ENCODE measurements around the gene APOB.

The APOB gene, protein sequence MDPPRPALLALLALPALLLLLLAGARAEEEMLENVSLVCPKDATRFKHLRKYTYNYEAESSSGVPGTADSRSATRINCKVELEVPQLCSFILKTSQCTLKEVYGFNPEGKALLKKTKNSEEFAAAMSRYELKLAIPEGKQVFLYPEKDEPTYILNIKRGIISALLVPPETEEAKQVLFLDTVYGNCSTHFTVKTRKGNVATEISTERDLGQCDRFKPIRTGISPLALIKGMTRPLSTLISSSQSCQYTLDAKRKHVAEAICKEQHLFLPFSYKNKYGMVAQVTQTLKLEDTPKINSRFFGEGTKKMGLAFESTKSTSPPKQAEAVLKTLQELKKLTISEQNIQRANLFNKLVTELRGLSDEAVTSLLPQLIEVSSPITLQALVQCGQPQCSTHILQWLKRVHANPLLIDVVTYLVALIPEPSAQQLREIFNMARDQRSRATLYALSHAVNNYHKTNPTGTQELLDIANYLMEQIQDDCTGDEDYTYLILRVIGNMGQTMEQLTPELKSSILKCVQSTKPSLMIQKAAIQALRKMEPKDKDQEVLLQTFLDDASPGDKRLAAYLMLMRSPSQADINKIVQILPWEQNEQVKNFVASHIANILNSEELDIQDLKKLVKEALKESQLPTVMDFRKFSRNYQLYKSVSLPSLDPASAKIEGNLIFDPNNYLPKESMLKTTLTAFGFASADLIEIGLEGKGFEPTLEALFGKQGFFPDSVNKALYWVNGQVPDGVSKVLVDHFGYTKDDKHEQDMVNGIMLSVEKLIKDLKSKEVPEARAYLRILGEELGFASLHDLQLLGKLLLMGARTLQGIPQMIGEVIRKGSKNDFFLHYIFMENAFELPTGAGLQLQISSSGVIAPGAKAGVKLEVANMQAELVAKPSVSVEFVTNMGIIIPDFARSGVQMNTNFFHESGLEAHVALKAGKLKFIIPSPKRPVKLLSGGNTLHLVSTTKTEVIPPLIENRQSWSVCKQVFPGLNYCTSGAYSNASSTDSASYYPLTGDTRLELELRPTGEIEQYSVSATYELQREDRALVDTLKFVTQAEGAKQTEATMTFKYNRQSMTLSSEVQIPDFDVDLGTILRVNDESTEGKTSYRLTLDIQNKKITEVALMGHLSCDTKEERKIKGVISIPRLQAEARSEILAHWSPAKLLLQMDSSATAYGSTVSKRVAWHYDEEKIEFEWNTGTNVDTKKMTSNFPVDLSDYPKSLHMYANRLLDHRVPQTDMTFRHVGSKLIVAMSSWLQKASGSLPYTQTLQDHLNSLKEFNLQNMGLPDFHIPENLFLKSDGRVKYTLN (N-terminal part only)

DNA sequence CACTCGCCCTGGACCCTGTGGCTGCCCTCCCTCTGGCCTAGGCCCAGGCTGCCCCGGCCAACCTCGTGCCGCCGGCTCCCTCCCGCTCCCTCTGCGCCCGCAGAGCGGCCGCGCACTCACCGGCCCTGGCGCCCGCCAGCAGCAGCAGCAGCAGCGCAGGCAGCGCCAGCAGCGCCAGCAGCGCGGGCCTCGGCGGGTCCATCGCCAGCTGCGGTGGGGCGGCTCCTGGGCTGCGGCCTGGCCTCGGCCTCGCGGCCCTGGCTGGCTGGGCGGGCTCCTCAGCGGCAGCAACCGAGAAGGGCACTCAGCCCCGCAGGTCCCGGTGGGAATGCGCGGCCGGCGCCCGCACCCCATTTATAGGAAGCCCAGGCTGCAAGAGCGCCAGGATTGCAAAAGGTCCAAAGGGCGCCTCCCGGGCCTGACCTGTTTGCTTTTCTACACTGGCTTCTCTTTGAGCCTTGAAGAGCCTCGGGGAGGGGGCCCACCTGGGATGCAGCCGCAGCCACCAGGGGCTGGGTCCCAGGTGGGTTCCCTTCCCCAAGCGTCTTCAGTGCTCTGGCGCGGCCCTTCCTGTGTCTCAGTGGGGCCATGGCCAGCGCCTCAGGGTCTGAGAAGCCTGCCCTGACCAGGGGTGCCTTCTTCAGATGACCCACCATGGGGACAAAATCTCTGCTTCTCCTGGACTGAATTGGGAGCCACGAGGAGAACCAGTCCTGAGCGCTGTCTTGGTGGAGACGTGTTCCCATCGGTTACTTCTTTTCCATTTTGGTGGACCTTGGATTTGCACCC, at the start of gene APOB:
APOB (minus strand) TSS at position 330 of the 789 bp plus-strand sequence; CDS start at position 202, 128 bp downstream.
- DNase-seq = no peak

DNA sequence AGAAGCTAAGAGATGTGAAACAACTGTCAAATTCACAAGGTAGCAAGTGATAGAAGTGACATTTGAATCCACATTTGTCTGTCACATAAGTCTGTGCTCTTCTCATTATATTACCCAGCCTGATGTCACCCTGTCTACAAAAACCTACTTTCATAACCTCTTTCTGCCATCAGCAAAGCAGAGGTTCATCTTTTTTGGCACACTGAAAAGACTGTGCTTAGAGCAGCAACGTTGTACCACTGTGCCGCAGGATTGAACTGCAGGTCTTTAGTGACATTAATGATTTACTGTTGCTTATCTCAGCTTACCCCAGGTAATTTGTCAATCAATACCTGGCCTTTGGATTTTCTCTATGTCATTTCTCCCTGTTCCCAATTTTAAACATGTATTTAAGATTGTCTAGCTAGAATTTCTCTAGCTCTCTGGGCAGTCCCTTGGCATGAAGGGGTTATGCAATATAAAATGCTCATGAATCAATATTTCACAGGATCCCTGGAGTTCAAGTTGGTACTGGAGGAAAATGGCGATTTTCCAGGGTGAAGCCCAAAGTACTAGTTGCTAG, 48.5 kb upstream of the APOB start:
- DNase-seq = no peak

DNA sequence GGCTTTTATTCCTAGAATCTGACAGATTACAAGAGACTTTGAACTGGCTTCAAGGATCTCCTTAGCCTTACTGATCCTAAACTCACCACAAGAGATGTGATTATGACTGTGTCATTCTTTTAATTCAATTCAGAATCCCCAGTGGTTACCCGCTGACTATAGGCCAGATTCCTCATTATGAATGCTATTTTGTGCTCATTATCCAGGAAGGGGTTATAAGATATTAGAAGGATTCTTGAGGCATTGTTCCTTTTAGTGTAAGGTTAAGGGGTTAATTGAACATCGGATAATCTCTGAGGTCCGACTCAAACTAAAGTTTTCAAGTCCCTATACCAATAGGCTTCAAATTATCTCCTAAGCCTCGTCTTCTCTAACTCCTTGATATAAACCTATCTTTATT, 40.5 kb upstream of the APOB start:
- no peak for DNase-seq

DNA sequence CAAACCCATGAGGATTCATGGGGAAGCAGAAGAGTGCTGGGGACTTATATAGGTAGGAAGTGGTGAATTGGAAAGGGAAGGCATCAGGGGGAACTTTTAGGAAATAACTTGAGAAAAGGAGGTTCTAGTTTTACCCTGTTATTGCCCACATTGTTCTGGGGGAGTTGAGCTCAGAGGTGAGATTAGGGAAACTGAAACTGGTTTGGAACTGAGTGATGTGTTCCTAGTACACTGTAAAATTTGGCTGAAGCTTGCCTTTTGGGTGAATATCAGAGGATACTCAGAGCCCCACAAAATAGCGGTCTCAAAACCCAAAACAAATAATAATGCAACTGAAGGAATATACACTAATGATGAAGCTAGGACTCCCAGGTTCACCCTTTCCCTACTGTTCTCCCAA, 39.6 kb upstream of the APOB start:
- DNase-seq = no peak

DNA sequence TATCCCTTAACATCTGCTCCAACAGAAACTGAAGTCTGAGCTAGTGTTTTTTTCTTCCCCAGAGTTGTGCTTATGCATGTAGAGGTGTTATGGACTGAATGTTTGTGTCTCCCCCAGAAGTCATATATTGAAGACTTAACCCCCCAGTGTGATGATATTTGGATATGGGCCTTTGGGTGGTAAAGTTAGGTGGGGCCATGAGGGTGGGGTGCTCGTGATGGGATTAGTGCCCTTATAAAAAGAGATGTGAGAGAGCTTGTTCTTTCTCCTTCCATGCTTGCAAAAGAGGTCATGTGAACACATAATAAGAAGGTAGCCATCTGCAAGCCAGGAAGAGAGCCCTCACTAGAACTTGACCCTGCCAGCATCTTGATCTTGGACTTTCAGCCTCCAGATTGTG, 34.4 kb upstream of the APOB start:
- DNase-seq = no peak

DNA sequence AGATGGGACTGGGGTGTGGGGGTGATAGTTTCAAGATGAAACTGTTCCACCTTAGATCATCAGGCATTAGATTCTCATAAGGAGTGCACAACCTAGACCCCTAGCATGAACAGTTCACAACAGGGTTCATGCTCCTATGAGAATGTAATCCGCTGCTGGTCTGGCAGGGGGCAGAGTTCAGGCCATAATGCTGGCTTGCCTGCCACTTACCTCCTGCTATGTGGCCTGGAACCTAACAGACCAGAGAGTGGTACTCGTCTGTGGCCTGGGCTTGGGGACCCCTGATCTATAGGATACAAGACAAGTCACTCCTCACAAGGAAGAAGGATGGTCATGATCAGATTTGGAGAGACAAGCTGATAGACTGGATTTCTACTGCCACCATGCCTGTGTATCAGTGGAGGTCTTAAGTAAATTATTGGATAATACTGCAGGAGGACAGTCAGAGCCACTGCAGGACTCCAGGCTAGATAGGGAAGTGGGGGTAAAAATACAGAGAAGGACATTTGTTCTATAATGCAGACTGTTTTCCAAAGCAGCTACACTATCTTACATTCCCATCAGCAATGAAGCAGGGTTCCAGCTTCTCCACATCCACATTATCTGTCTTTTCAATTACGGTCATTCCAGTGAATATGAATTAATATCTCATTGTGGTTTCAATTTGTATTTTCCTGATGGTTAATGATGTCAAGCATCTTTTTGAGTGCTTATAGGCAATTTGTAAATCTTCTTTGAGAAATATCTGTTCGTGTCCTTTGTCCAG, 28.8 kb upstream of the APOB start:
- no peak for DNase-seq

DNA sequence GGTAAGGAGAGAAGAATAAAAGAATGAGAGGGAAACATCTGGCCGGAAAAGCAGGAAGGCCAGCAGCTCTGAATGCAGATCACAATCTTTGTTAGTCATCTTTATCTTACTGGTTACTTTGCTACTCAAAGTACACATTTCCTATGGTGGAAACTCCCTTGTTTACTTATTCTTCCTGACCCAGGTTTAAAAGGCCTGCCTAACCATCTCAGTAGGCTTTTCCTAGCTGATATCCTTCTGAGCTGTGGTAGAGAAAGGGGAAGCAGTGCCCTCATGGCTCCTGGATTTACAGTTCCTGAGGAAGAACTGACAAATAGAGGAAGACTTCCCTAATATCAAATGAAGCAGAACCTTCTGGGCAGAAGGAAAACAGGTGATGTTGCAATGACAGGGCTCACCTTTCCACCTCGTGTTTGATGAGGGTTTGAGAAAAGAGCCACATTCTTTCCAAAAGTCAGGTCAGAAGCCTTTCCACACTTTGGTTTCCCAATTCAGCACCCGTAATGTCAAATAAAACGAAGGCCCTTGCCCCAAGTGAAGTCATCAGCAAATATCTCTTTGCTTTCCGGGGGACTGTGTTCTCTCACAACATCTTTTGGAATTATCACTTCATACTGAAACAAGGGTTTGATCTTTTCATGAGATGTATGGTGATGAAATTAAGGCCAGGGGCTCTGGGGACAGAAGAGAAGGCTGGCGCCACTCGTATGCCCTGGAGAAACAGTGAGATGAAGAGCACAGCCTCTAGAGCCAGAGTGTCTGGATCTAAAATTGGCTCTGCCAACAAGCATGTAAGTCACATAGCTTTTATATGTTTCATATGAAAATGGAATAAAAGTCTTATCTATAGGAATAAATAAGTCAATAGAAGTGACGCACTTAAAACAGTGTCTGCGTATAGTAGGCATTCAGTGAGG, 26.7 kb upstream of the APOB start:
- no peak for DNase-seq

DNA sequence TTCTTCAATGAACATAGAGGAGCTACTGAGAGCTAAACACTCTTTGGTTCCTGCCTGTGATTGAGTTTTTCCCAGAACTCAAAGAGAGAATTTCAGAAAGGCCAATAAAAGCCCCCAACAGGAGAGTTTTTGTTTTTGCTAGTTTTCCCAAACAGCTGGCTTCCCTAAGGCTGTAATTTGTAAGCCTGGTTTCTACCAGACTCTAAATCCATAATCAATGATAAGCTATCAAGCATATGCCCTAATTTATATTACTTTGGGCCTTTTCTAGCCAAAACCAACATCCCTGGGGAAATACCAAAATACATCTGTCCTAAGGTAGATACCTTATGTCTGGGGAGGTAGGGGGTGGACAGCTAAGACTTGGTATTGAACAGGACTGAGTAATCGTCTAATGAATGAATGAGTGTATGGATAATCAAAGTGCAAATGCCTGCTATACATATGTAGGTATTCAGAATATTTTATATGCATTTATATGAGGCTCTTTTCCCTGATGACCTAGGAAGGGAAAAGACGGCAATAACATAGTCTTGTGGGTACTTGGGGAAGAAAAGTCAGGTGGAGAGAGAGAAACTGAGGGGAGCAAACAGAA, 26.0 kb upstream of the APOB start:
- no peak for DNase-seq

DNA sequence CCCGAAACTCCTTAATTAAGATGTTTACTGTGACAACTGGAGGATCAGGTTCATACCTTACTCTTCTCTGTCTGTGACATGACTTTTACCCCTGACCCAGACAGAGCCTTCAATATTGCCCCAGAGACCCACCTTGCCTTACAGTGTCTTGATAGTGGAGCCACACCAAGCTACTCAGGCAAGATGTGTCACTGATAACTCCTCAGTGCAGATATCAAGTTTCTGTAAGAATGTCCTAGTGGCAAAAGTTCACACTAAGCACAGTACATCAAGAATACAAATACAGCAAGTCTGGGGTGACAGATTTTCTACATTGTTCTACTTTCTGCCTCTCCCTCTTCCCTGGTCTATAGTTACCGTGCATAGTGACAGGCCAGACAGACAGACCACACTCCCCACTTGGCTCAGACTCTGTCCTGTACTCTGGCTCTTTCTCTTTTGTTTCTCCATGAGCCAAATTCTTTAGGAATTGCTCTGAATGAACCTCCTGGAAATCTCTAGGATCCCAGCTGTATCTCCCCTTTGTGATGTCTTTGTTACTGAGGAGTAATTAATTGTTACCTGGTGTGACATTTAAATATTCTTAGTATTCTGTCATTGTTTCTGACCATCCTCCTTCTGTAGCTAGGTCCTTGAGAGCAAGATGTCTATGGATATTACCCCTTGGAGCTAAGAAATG, 24.1 kb upstream of the APOB start:
- DNase-seq = no peak

DNA sequence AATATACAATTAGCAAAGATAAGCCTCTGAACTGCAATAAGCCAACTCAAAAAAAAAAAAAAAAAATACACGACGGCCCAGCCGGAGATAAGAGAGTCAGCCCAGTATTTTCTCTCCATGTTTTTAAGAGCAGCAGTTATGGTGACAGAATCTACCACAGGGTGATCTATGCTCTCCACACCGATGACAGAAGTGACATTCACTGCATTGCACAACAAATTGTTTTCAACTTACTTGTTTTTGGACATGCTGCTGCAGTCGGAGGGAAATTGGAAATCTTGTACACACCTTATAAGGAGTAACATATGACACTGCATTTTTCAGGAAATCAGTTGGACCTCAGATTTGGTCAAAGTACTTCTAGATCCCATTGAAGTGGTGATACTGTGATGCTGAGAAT, 23.3 kb upstream of the APOB start:
- DNase-seq = no peak

DNA sequence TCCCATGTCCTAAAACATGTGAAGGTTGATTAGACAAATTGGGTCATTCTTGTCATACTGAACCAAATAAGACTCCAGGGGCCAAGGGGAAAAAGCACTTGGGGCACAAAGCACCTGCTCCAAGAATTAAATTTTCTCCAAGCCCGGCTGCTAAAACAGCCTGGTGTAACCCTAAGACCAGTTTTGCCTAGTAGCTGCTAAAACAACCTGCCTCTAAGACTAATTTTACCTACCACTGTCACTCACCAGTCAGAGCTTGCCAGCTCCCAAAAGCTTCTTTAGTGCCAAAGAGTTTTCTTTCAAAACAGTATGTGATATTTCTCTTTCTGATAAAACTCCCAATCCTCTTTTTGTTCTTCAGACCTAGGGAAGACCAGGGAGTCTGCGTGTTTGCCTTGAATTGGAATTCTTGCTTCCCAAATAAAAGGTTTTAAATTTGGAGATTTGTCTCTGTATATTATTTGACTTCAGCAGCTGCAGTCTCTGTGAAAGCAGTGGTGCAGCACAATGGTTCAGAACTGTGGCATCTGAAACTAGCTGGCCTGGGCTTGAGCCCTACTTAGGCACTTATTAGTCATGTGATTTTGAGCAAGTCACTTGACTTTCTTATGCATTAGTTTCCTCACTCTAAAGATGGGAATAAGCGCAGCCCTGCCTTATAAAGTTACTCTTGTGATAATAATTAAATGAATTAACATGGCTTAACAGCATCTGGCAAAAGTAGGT, 16.2 kb upstream of the APOB start:
- DNase-seq = no peak

DNA sequence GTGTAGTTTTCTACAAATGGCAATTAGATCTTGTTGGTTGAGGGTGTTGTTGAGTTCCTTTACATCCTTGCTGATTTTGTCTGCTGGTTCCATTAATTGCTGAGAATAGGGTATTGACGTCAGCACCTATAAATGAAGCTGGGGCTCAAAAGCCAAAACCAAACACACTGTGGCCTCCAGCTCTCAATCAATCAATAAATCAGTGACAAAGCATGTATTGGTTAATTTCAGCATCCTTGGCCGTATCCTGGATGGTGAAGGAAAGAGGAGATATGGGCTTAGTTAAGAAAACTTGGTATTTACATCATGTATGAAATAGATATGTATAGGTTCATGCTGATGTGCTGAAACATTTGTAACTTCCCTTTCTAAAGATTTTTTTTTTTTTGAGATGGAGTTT, 13.2 kb upstream of the APOB start:
- DNase-seq = no peak

DNA sequence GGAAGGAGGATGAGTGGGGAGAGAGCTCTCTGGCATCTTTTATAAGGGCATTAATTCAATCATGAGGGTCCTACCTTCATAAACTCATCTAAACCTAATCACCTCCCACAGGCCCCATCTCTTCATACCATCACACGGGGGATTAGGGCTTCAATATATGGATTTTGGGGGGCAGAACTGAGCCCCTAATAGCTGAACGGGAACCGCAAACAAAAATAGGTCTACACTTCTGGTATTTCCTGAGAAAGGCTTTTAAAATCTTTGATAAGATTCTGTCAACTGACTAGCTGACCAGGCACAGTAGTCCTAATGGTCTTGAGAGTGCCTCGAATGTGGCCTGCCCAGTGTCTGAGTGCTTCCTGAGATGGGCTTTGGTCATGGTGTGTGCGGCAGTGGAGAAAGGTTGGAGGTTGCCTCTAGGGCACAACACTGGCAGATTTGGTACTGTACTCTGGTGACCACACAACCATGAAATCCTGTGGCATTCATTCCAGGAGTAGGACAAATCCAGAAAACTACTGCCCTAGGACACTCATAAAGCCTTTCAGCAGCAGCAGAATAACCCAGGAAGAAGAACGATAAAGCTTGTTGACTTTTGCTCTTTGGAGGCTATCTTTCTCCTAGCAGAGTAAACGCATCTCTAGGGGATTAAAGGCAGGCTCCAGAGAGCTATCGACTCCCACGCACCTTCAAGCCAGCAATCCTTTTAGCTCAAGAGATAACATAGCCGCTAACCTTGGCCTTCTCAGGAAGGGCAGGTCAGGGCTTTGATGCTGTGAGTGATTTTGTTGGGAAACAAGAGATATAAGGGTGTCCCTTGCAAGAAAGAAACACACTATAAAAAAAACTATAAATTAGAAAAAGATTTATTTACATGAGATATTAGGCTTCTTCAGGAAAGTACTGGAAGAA, 12.3 kb upstream of the APOB start:
- DNase-seq = no peak

DNA sequence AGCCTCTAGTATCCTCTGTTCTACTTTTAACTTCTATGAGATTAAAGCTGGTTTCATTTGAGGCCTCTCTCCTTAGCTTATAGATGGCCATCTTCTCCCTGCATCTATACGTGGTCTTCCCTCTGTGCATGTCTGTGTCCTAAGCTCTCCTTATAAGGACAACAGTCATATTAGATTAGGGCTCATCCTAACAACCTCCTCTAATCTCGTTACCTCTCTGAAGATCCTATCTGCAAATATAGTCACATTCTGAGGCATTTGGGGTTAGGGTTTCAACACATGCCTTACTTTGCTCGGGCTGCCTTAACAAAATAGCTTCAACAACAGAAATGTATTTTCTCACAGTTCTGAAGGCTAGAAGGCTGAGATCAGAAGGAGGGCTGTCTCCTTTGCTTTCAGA, 11.6 kb upstream of the APOB start:
- no peak for DNase-seq

DNA sequence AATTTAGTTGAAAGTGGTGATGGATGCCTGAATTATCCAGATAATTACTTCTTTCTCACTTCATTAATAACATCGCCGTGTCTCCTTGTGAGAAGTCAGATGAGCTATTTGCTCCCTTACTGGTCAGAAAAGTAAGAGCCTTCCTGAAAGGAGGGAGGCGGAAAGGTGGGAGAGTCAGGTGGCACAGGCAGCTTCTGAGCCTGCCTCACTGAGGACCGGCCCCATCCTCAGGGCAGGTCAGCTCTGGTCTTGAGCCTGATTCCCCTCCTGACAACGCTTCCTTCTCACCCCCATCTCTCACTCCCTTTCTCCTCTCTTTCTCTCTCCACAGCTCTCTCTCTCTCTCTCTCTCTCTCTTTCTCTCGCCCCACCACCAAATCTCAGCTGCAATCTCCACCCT, 10.1 kb upstream of the APOB start:
- DNase-seq = no peak

DNA sequence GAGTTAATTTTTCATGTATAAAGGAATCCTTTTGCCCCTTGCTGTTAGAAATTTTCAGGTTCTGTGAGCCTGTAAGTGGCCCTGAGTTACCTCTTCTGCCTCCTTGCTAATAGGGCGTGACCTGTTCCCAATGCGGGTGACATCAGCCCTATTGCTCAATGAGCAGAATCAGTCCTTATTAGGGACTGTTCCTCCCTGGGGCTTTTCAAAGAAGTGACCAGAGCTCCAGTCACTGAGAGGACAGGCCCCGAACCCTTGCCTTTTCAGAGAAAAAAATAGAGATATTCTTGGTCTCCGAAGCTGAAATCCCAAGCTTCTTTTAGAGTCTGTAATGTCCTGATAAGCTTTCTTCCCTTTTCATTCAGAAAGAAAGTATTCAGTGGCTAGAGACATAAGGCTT, 8.2 kb upstream of the APOB start:
- no peak for DNase-seq

DNA sequence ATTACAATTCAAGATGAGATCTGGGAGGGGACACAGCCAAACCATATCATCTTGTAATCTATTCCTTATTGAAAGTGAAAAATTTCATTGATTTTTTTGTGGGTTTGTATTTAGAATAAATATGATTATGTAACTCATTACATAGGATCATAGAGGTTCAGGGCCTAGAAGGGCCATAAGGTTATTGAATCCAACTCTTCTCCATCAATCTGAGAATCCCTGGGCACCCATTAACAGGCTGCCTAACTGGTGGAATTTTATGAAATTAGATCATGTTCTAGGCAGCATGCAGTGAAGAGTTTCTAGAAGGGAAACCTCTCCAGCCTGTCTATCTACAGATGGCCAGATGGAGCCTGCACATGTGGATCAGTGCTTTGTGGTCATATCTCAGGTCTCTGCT, 6.3 kb upstream of the APOB start:
- no peak for DNase-seq

Measured in NCI-H1092 (cell line).